Upper lobe of left lung (tissue), 6 donors: ENCODE results near the gene CIT. TPM values are rescaled to one million over a fixed set of nuclear protein-coding genes. Genes with fewer than 3 reads are reported as not detected.

Experiments used
- ATAC-seq, 2 donors: fragments of 200-7000 bp; cut with Tn5 transposase; one replicate each; pipeline ENCODE4 v1.9.1; 2022; ENCODE audit warnings: mild to moderate bottlenecking in 2 of 2, moderate library complexity in 2 of 2; ENCODE audit not compliant: low FRiP score in 2 of 2
- DNase-seq, 2 donors: peaks; one replicate each; pipeline ENCODE4 v3.0.0-alpha.2; 2019 to 2020
- H3K27ac ChIP-seq, 4 donors: fragments of 200-600 bp; sonication (generic); one replicate each; pipeline ENCODE4 v1.5.1; 2016 to 2019
- H3K27me3 ChIP-seq, 4 donors: fragments of 200-600 bp; sonication (generic); one replicate each; pipeline ENCODE4 v1.5.1; 2017 to 2019
- H3K36me3 ChIP-seq, 4 donors: fragments of 200-600 bp; sonication (generic); one replicate each; pipeline ENCODE4 v1.5.1; 2016 to 2019
- H3K4me1 ChIP-seq, 4 donors: fragments of 200-600 bp; sonication (generic); one replicate each; pipeline ENCODE4 v1.5.1; 2018 to 2019
- H3K4me3 ChIP-seq, 4 donors: fragments of 200-600 bp; sonication (generic); one replicate each; pipeline ENCODE4 v1.5.1; 2017 to 2019; ENCODE audit warnings: mild to moderate bottlenecking in 2 of 4, moderate library complexity in 1 of 4
- H3K9me3 ChIP-seq, 4 donors: fragments of 200-600 bp; sonication (generic); one replicate each; pipeline ENCODE4 v1.5.1; 2018 to 2019
- EP300 ChIP-seq, 4 donors: sonication (generic); formaldehyde crosslinking; IDR thresholded peaks; one replicate each; pipeline ENCODE4 v1.5.1; 2017; ENCODE audit warnings: antibody characterized with exemption in 4 of 4, control low read depth in 2 of 4
- POLR2A ChIP-seq, 4 donors: fragments of 450-650 bp; IDR thresholded peaks; one replicate each; pipeline ENCODE4 v1.5.1; 2016 to 2017; ENCODE audit warnings: antibody characterized with exemption in 4 of 4, mild to moderate bottlenecking in 2 of 4
- POLR2AphosphoS5 ChIP-seq, 2 donors: sonication (generic); formaldehyde crosslinking; IDR thresholded peaks; one replicate each; pipeline ENCODE4 v1.5.1; 2017; ENCODE audit warnings: antibody characterized with exemption in 2 of 2
- WGBS, 2 donors: methylation state at CpG; one replicate each; pipeline ENCODE4 v1.1.5; 2017 to 2018; 5-methylcytosine and 5-hydroxymethylcytosine counted together
- total RNA-seq, 6 donors: library from RNA; depleted of rRNA in 4 of 6; stranded (reverse); fragments of >200 nt in 4 of 6; gene quantifications; one replicate each; pipeline versions ENCODE4 v1.1.0 to v1.2.1, GENCODE V29; 2016 to 2021
- TF ChIP-seq, protein P1 (sequence below), 6 experiments: fragments of 450-650 bp in 4 of 6; fragments of 200-600 bp in 2 of 6; sonication (generic) in 2 of 6; IDR thresholded peaks; one replicate each; pipeline ENCODE4 v1.5.1; 2016 to 2019; ENCODE audit warnings: antibody characterized with exemption in 6 of 6
- donor health status: DM: no; HTN: no; CAD: no; lungs with moderate emphysema.
- donor health status: DM: no; HTN: yes; CAD: no; lungs with severe emphysema.

CIT gene
- total RNA-seq, 6 donors from 2014 or later: 7.8 to 185 (median 73.6) TPM

- H3K4me1 ChIP-seq: peaks cover 34 to 46% (median 35%) of the 10 kb centered on the region in 4 donors
- ATAC-seq (no peak), DNase-seq (no peak)
- H3K27ac ChIP-seq: no peak overlapping the region
- H3K36me3 ChIP-seq: peaks cover 0 to 5% (median 0%) of the 10 kb centered on the region in 4 donors
- no peaks in the 10 kb centered on the region for H3K27me3 ChIP-seq
- TF ChIP-seq, protein P1, sequence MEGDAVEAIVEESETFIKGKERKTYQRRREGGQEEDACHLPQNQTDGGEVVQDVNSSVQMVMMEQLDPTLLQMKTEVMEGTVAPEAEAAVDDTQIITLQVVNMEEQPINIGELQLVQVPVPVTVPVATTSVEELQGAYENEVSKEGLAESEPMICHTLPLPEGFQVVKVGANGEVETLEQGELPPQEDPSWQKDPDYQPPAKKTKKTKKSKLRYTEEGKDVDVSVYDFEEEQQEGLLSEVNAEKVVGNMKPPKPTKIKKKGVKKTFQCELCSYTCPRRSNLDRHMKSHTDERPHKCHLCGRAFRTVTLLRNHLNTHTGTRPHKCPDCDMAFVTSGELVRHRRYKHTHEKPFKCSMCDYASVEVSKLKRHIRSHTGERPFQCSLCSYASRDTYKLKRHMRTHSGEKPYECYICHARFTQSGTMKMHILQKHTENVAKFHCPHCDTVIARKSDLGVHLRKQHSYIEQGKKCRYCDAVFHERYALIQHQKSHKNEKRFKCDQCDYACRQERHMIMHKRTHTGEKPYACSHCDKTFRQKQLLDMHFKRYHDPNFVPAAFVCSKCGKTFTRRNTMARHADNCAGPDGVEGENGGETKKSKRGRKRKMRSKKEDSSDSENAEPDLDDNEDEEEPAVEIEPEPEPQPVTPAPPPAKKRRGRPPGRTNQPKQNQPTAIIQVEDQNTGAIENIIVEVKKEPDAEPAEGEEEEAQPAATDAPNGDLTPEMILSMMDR (IDR thresholded peaks at IDR 0.05): no peak
- TF ChIP-seq POLR2AphosphoS5 (IDR thresholded peaks at IDR 0.05) (no peak), POLR2A (IDR thresholded peaks at IDR 0.05) (no peak), EP300 (IDR thresholded peaks at IDR 0.05) (no peak)
- H3K9me3 ChIP-seq: no peaks in the 10 kb centered on the region
- 57 to 61% methylated on average over 2 of the region's 2 CpGs for WGBS, 2 donors
- peak overlapping the region in 1 of 4 donors; percentile 61 for H3K4me3 ChIP-seq
Observed at GRCh38 chr12:119666226-119666795, 210.8 kb downstream of the CIT start.

GRCh38 chr12:119665164-119665929, 211.8 kb downstream of the CIT start:
- no peaks in the 10 kb centered on the region for H3K9me3 ChIP-seq
- 86 to 92% methylated on average over 4 of the region's 4 CpGs for WGBS, 2 donors
- DNase-seq (no peak), ATAC-seq (no peak)
- H3K36me3 ChIP-seq: no peaks in the 10 kb centered on the region
- peaks cover 25 to 36% (median 26%) of the 10 kb centered on the region in 4 donors for H3K4me1 ChIP-seq
- no peaks in the 10 kb centered on the region for H3K27me3 ChIP-seq
- TF ChIP-seq POLR2AphosphoS5 (IDR thresholded peaks at IDR 0.05) (no peak), POLR2A (IDR thresholded peaks at IDR 0.05) (no peak), EP300 (IDR thresholded peaks at IDR 0.05) (no peak)
- TF ChIP-seq, protein P1 (IDR thresholded peaks at IDR 0.05): no peak
- H3K27ac ChIP-seq: no peak overlapping the region
- no peak overlapping the region for H3K4me3 ChIP-seq

GRCh38 chr12:119664642-119665041, 212.5 kb downstream of the CIT start:
- TF ChIP-seq EP300 (IDR thresholded peaks at IDR 0.05): no peak
- TF ChIP-seq, protein P1 (IDR thresholded peaks at IDR 0.05): no peak
- TF ChIP-seq POLR2A (IDR thresholded peaks at IDR 0.05): no peak
- TF ChIP-seq POLR2AphosphoS5 (IDR thresholded peaks at IDR 0.05): no peak
- ATAC-seq: no peak
- no peaks in the 10 kb centered on the region for H3K27me3 ChIP-seq
- H3K4me3 ChIP-seq: no peak overlapping the region
- WGBS, 2 donors: 93 to 100% methylated on average over 1 of the region's 1 CpG
- no peak for DNase-seq
- no peak overlapping the region for H3K27ac ChIP-seq
- no peaks in the 10 kb centered on the region for H3K36me3 ChIP-seq
- H3K4me1 ChIP-seq: peaks cover 18 to 31% (median 21%) of the 10 kb centered on the region in 4 donors
- H3K9me3 ChIP-seq: no peaks in the 10 kb centered on the region

DNA sequence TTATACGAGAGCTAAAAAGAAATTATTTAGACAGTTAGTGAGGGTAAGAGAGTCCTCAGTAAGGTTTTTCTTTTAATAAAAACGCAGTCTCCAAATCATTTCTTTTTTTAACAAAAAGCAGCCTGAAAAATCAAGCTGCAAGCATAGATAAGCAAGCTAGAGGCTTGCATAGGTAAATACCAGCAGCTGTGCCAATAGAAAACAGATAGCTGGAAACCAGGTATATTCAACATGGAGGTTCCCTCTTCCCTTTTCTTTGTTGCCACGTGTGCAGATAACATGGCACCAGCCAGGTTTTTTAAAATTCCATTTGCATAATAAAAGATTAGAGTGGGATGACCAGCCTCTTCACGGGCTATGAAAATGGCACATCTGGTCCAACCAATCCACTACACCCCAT, 215.2 kb downstream of the CIT start:
- TF ChIP-seq, protein P1 (IDR thresholded peaks at IDR 0.05): no peak
- TF ChIP-seq EP300 (IDR thresholded peaks at IDR 0.05): no peak
- TF ChIP-seq POLR2AphosphoS5 (IDR thresholded peaks at IDR 0.05): no peak
- no peak for TF ChIP-seq POLR2A (IDR thresholded peaks at IDR 0.05)
- DNase-seq (no peak), ATAC-seq (no peak)
- no peak overlapping the region for H3K27ac ChIP-seq
- WGBS, 2 donors: 66 to 67% methylated on average over 4 of the region's 4 CpGs
- H3K4me1 ChIP-seq: peaks cover 2 to 12% (median 9%) of the 10 kb centered on the region in 4 donors
- no peaks in the 10 kb centered on the region for H3K9me3 ChIP-seq
- H3K4me3 ChIP-seq: no peak overlapping the region
- no peaks in the 10 kb centered on the region for H3K27me3 ChIP-seq
- H3K36me3 ChIP-seq: no peaks in the 10 kb centered on the region
